Activated CD4-positive, alpha-beta memory T cell treated with anti-CD3 and anti-CD28 coated beads for 36 hours (primary cell): Measurements from ENCODE around the gene SLC24A4. TPM values are rescaled to one million over a fixed set of nuclear protein-coding genes. Genes with fewer than 3 reads are reported as not detected.
"Not testable (repeated sequence)": the region's sequence is repeated elsewhere in the genome, so short reads cannot be mapped to it uniquely, and the experiment has no call there.

Source experiments
- CTCF ChIA-PET: fragments of 350-600 bp; sonication (Branson Sonifier 250); formaldehyde crosslinking; loops from one replicate; lab custom pipeline; 2021; ENCODE audit warnings: antibody characterized with exemption, inconsistent platforms; lab: Charles Lee
- POLR2A ChIA-PET: fragments of 350-600 bp; sonication (Branson Sonifier 250); formaldehyde crosslinking; loops from one replicate; lab custom pipeline; 2021; ENCODE audit warnings: antibody characterized with exemption; lab: Charles Lee
- DNase-seq: peaks from one replicate; pipeline ENCODE4 v3.0.0-alpha.2; 2020
- H3K27ac Mint-ChIP-seq: one replicate; pipeline ENCODE4 v1.8.0; 2021; ENCODE audit warnings: mixed read lengths
- H3K27me3 Mint-ChIP-seq: one replicate; pipeline ENCODE4 v1.8.0; 2021; ENCODE audit warnings: mixed read lengths
- H3K36me3 Mint-ChIP-seq: one replicate; pipeline ENCODE4 v1.8.0; 2021; ENCODE audit warnings: mixed read lengths
- H3K4me1 Mint-ChIP-seq: one replicate; pipeline ENCODE4 v1.8.0; 2021; ENCODE audit warnings: low read depth, mixed read lengths
- H3K4me3 Mint-ChIP-seq: one replicate; pipeline ENCODE4 v1.8.0; 2021; ENCODE audit warnings: mild to moderate bottlenecking, mixed read lengths
- H3K9me3 Mint-ChIP-seq: one replicate; pipeline ENCODE4 v1.8.0; 2021; ENCODE audit warnings: mixed read lengths
- intact Hi-C: fragments of 100-400 bp; cut with micrococcal nuclease; formaldehyde crosslinking; loops from one replicate; pipeline ENCODE4 v1.15.1; 2023
- total RNA-seq, 2 experiments: library from RNA; stranded (reverse); gene quantifications; one replicate each; pipeline ENCODE4 v1.2.3, GENCODE V29; 2021

The SLC24A4 gene
- total RNA-seq, 2 experiments from 2014 or later: not detected

- H3K9me3 Mint-ChIP-seq: no peaks in the 10 kb centered on the region
- peaks cover 1% of the 10 kb centered on the region for H3K27me3 Mint-ChIP-seq
- peaks cover 31% of the 10 kb centered on the region for H3K4me1 Mint-ChIP-seq
- ChIA-PET POLR2A (no interaction called here), CTCF (interaction anchor here (0.7 kb wide), 1 partner anchor 195 kb away, joined by 3 read pairs; no protein-coding TSS in a partner anchor)
- no peak for DNase-seq
- intact Hi-C loops: no loop called here
- no peak overlapping the region for H3K4me3 Mint-ChIP-seq
- no peak overlapping the region for H3K27ac Mint-ChIP-seq
- no peaks in the 10 kb centered on the region for H3K36me3 Mint-ChIP-seq
These were observed 209.7 kb downstream of the SLC24A4 start for GRCh38 chr14:92532490-92533163.

DNA sequence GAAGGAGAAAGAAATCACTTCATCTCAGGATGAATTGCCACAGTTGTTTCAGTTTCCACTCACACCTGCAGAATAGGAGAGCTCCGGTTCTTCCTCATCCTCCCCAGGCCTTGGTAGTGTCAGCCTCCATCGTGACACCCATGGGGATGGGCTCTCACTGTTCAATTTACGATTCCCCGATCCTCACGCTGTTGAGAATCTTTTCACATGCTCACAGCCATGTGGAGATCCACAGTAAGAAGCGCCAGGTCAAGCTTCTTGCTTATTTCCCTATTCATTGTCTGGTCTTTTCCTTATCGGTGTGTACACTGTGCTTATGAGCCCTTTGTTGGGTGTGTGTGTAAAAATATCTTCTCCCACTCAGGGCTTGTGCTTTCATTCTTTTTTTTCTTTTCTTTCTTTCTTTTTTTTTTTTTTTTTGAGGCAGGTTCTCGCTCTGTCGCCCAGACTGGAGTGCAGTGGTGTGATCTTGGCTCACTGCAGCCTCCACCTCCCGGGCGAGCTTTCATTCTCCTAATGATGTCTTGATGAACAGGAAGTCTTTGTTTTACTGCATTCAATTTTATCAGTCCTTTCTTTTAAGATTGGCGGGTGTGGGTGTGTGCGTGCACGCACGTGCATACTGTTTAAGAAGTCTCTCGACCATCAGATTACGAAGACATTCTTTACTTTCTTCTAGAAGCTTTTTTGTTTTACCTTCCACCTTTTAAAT, 212.1 kb downstream of the SLC24A4 start:
- H3K4me1 Mint-ChIP-seq: peaks cover 32% of the 10 kb centered on the region
- no peak overlapping the region for H3K27ac Mint-ChIP-seq
- H3K27me3 Mint-ChIP-seq: peaks cover 1% of the 10 kb centered on the region
- H3K4me3 Mint-ChIP-seq: peak overlapping the region; percentile 7
- POLR2A ChIA-PET: no interaction called here
- no peak for DNase-seq
- no peaks in the 10 kb centered on the region for H3K36me3 Mint-ChIP-seq
- CTCF ChIA-PET: no interaction called here
- intact Hi-C loops: no loop called here
- no peaks in the 10 kb centered on the region for H3K9me3 Mint-ChIP-seq

DNA sequence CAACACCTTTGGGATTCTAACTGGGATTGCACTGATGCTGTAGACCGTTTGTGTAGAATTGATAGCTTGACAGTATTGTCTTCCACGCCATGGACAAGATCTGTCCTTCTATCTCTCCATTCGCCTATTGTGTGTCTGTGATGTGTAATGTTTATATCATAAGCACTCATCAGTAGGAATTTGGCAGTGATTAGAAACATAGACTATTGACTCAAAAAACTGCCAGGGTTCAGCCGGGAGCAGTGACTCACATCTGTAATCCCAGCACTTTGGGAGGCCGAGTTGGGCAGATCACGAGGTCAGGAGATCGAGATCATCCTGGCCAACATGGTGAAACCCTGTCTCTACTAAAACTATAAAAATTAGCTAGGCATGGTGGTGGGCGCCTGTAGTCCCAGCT, 213.3 kb downstream of the SLC24A4 start:
- POLR2A ChIA-PET, intact Hi-C loops: not testable (repeated sequence)

DNA sequence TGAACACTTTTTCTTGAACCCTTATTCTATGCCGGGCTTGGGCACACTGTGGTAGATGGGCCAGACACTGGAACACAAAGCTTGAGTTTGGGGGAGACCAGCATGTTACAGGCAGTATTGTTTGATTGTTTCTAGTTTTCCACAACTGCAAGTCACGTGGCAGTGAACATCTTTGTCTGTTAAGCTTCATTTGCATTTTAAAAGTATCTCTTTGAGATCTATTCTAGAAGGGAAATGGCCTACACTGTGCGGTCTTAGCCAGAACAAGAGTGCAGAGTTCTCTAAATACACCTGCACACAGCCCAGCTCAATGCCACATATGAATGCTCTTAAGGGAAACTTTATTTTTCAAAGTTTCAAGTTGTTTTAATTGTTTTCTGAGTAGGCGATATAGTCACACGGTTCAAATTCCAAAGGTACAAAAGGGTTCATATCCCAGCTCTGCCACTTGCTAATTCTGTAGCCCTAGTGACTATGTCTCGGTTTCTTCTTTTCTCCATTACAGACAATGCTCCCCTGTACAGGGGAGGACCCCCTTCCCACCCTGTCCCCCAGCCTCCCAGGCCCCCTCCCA, 215.5 kb downstream of the SLC24A4 start:
- POLR2A ChIA-PET: no interaction called here

More for the DNA sequence above, 213.3 kb downstream of the SLC24A4 start:
- H3K36me3 Mint-ChIP-seq, H3K27ac Mint-ChIP-seq, H3K27me3 Mint-ChIP-seq, CTCF ChIA-PET, H3K9me3 Mint-ChIP-seq, DNase-seq, H3K4me3 Mint-ChIP-seq: not testable (repeated sequence)
- peaks cover 27% of the 10 kb centered on the region for H3K4me1 Mint-ChIP-seq

GRCh38 chr14:92539419-92539818, 216.5 kb downstream of the SLC24A4 start:
- H3K36me3 Mint-ChIP-seq: no peaks in the 10 kb centered on the region
- peaks cover 20% of the 10 kb centered on the region for H3K4me1 Mint-ChIP-seq
- CTCF ChIA-PET: no interaction called here
- POLR2A ChIA-PET: no interaction called here
- H3K4me3 Mint-ChIP-seq: no peak overlapping the region
- H3K27ac Mint-ChIP-seq: no peak overlapping the region
- H3K9me3 Mint-ChIP-seq: no peaks in the 10 kb centered on the region
- intact Hi-C loops: no loop called here
- H3K27me3 Mint-ChIP-seq: peaks cover 1% of the 10 kb centered on the region
- no peak for DNase-seq

More for the DNA sequence above, 215.5 kb downstream of the SLC24A4 start:
- DNase-seq: no peak
- H3K9me3 Mint-ChIP-seq: no peaks in the 10 kb centered on the region
- CTCF ChIA-PET: interaction anchor here (0.6 kb wide), 1 partner anchor 177 kb away, joined by 3 read pairs; no protein-coding TSS in a partner anchor
- intact Hi-C loops: no loop called here
- H3K4me1 Mint-ChIP-seq: peaks cover 22% of the 10 kb centered on the region
- H3K36me3 Mint-ChIP-seq: no peaks in the 10 kb centered on the region
- H3K27me3 Mint-ChIP-seq: peaks cover 1% of the 10 kb centered on the region
- no peak overlapping the region for H3K27ac Mint-ChIP-seq
- H3K4me3 Mint-ChIP-seq: no peak overlapping the region

DNA sequence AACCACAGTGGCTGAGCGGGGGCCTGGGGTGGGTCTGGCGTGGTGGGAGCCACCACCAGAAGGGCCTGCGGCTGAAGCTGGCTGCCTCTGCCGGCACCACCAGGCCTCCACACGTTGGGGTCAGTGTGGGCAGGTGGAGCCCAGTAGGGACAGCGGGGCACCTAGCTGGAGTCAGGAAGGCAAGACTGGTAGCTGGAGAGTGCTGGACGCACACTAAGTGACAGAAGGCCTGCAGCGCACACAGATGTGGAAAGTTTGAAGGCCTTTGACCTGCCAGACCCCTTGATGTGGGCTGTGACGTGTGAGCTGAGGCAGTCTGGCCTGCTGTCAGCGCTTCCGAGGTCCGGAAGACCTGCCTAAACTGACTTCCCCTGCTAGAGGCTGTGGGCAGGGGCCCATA, 216.9 kb downstream of the SLC24A4 start:
- H3K9me3 Mint-ChIP-seq: no peaks in the 10 kb centered on the region
- peaks cover 16% of the 10 kb centered on the region for H3K4me1 Mint-ChIP-seq
- CTCF ChIA-PET: no interaction called here
- H3K27ac Mint-ChIP-seq: no peak overlapping the region
- no peaks in the 10 kb centered on the region for H3K36me3 Mint-ChIP-seq
- intact Hi-C loops: no loop called here
- peaks cover 1% of the 10 kb centered on the region for H3K27me3 Mint-ChIP-seq
- H3K4me3 Mint-ChIP-seq: no peak overlapping the region
- DNase-seq: no peak
- POLR2A ChIA-PET: no interaction called here

DNA sequence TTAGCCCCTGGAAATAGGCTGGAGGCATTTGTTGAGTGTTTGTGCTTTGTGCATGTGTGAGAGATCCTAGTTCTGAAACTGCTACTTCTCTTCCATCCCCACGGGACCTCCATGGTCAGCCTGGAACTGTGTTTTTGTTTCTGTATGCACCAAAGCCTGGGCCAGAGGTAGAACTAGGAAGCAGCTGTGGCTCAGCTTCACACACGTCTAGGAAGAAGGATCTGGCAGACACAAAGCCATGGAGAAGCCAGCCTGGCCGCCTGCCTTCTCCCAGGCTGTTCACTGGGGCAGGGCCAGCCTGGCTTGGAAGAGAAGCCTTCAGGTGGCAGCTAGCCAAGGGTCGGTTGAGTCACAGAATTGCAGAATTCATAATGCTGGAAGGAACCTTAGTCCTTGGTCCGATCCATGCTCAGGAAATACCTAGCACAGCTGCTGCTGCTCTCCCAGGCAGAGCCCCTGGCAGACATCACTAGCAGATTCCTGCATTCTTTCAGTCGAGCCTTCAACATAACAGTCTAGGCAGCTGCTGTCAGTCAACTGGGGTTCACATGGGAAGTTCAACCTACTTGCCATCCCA, 217.6 kb downstream of the SLC24A4 start:
- H3K4me1 Mint-ChIP-seq: peaks cover 10% of the 10 kb centered on the region
- intact Hi-C loops: no loop called here
- H3K9me3 Mint-ChIP-seq: no peaks in the 10 kb centered on the region
- H3K36me3 Mint-ChIP-seq: no peaks in the 10 kb centered on the region
- peaks cover 1% of the 10 kb centered on the region for H3K27me3 Mint-ChIP-seq
- ChIA-PET POLR2A (no interaction called here), CTCF (no interaction called here)
- no peak for DNase-seq
- H3K4me3 Mint-ChIP-seq: no peak overlapping the region
- H3K27ac Mint-ChIP-seq: no peak overlapping the region

- no peak for DNase-seq
- H3K9me3 Mint-ChIP-seq: no peaks in the 10 kb centered on the region
- POLR2A ChIA-PET: no interaction called here
- H3K4me3 Mint-ChIP-seq: no peak overlapping the region
- CTCF ChIA-PET: interaction anchor here (1.0 kb wide), 1 partner anchor 138 kb away, joined by 3 read pairs; no protein-coding TSS in a partner anchor
- no peaks in the 10 kb centered on the region for H3K27me3 Mint-ChIP-seq
- H3K27ac Mint-ChIP-seq: no peak overlapping the region
- H3K36me3 Mint-ChIP-seq: no peaks in the 10 kb centered on the region
- H3K4me1 Mint-ChIP-seq: peaks cover 4% of the 10 kb centered on the region
- intact Hi-C loops: no loop called here
These were observed 220.0 kb downstream of the SLC24A4 start for GRCh38 chr14:92542766-92543554.

DNA sequence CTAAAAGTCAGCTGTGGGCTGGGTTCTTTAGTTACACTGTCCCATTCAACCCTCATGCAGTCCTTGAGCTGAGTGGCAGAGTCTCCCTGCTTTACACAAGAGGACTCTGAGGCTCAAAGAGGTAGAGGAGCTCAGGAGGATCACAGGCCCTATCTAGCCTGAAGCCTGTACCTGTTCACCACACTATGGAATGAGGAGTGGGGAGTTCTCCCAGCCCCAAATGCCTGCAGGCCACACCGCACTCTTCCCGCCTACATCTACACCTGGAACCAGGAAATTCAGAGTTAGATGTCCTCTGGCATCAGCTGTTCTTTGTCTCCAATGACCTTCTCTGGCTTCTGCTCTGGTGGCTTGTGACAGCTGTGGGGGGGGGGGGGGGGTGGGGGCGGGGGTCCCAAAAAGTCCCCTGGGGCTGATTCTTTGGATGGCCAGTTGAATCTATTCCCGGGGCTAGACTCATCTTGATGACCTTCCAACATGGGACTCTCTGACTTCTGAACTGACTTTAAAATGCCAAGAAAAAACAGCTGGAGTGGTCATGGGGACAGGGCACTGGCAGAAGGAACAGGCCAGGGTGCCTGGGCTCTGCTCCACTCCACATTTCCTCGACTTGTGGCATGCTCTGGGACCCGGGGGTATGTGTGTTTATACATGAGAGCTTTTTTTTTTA, 221.2 kb downstream of the SLC24A4 start:
- Mint-ChIP-seq H3K4me3 (no peak overlapping the region), H3K27ac (no peak overlapping the region), H3K4me1 (no peaks in the 10 kb centered on the region), H3K27me3 (no peaks in the 10 kb centered on the region), H3K9me3 (no peaks in the 10 kb centered on the region), H3K36me3 (no peaks in the 10 kb centered on the region)
- DNase-seq: no peak
- ChIA-PET CTCF (interaction anchor here (0.5 kb wide), 1 partner anchor 425 kb away, joined by 3 read pairs; no protein-coding TSS in a partner anchor), POLR2A (no interaction called here)
- intact Hi-C loops: no loop called here

DNA sequence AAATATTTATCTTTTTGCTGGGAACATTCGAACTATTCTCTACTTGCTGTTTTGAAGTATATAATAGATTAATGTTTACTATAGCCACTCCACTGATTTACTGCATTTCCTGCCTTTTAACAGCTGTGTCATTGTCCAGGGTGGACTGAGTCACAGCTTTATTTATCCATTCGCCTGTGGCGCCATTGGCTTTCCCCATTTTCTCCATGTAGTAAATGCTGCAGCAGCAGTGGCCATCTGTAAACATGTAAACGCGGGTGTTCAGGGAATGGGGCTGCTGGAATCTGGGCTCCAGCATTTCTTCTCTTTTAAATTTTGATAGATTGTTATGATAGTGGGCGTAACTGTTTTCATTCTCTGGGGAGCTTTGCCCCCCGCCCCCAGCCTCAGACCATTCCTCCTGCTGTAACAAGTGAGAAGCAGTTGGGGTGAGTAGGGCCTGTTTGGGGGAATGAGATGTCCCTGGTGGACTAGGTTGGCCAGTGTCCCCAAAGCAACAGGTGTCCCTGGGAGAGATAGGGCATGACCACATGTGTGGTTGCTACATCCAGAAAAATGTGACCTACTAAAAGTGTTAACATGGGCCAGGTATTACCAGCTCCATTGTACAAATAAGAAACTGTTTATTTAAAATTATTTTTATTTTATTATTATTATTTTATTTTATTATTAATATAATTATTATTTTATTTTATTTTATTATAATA, 223.5 kb downstream of the SLC24A4 start:
- no peak for DNase-seq
- Mint-ChIP-seq H3K27ac (peak overlapping the region; percentile 65), H3K9me3 (no peaks in the 10 kb centered on the region), H3K36me3 (no peaks in the 10 kb centered on the region), H3K4me3 (peak overlapping the region; percentile 37), H3K27me3 (no peaks in the 10 kb centered on the region), H3K4me1 (peaks cover 7% of the 10 kb centered on the region)
- intact Hi-C loops: no loop called here
- ChIA-PET CTCF (interaction anchor here (0.8 kb wide), 1 partner anchor 9 kb away, joined by 3 read pairs; no protein-coding TSS in a partner anchor), POLR2A (no interaction called here)
